HepG2 (cell line): ENCODE results near the gene SLC1A6.

Experiments
- ATF2 ChIP-seq: sonication (generic); formaldehyde crosslinking; IDR thresholded peaks from 2 replicates; pipeline ENCODE4 v1.4.0; 2020; ENCODE audit warnings: missing genetic modification reagents
- FOXK1 ChIP-seq: sonication (generic); formaldehyde crosslinking; IDR thresholded peaks from 2 replicates; pipeline ENCODE4 v1.4.0; 2020; ENCODE audit warnings: low read depth, missing genetic modification reagents, borderline replicate concordance
- KLF11 ChIP-seq: IDR thresholded peaks from 2 replicates; pipeline ENCODE4 v1.6.1; 2016; ENCODE audit warnings: missing compliant biosample characterization
- MAZ ChIP-seq, 2 experiments: sonication (generic) in 1 of 2; formaldehyde crosslinking in 1 of 2; IDR thresholded peaks; 2 replicates each; pipeline versions ENCODE4 v1.5.0 to v1.6.1; 2012 to 2020; ENCODE audit warnings: low read depth in 2 of 2, mild to moderate bottlenecking in 2 of 2, borderline replicate concordance in 1 of 2, improper control_type of control experiment in 1 of 2, low read length in 1 of 2, missing genetic modification reagents in 1 of 2, moderate library complexity in 1 of 2
- ZBTB4 ChIP-seq: sonication (generic); formaldehyde crosslinking; IDR thresholded peaks from 2 replicates; pipeline ENCODE4 v1.4.0; 2020; ENCODE audit warnings: missing genetic modification reagents, mild to moderate bottlenecking, borderline replicate concordance
- ZFAT ChIP-seq: sonication (generic); formaldehyde crosslinking; conservative IDR thresholded peaks from 2 replicates; pipeline ENCODE4 v1.8.1; 2023; ENCODE audit warnings: missing genetic modification reagents, inconsistent platforms
- ZNF775 ChIP-seq: sonication (generic); formaldehyde crosslinking; IDR thresholded peaks from 2 replicates; pipeline ENCODE4 v1.4.0; 2020; ENCODE audit warnings: missing genetic modification reagents, mild to moderate bottlenecking, moderate library complexity, borderline replicate concordance

GRCh38 chr19:14944456-14944855 lies 35.2 kb downstream of the SLC1A6 start:
- TF ChIP-seq ZBTB4 (CRISPR knock-in tag), result no peak
- TF ChIP-seq ZNF775 (CRISPR knock-in tag), result no peak
- no peak for TF ChIP-seq FOXK1 (CRISPR knock-in tag)
- TF ChIP-seq ZFAT, result no peak
- no peak for TF ChIP-seq ATF2 (CRISPR knock-in tag)
- no peak for TF ChIP-seq MAZ (IDR thresholded peaks at IDR 0.05; ENCODE audit: borderline replicate concordance, low read depth, low read length)
- no peak for TF ChIP-seq MAZ (CRISPR knock-in tag; IDR thresholded peaks at IDR 0.05; ENCODE audit: low read depth)
- no peak for TF ChIP-seq KLF11
